Left forelimb (tissue), 1 donor: ENCODE results near the gene SCN2A.

ENCODE experiments used
- DNase-seq: peaks from one replicate; pipeline ENCODE4 v3.0.0-alpha.2; 2018; ENCODE audit warnings: low spot score

Gene SCN2A

GRCh38 chr2:165239230-165239629 lies at the start of gene SCN2A:
TSS of gene SCN2A (plus strand) at chr2:165239414. CDS start at chr2:165295824, 56,410 bp downstream.
- no peak for DNase-seq

GRCh38 chr2:165191096-165191728 lies 48.0 kb upstream of the SCN2A start:
- DNase-seq: no peak

- no peak for DNase-seq
These were observed 46.5 kb upstream of the SCN2A start for GRCh38 chr2:165192729-165193128.

- no peak for DNase-seq
These were observed 45.9 kb upstream of the SCN2A start for GRCh38 chr2:165193178-165193777.

GRCh38 chr2:165196411-165196810 lies 42.8 kb upstream of the SCN2A start:
- no peak for DNase-seq

GRCh38 chr2:165197346-165197745 lies 41.9 kb upstream of the SCN2A start:
- DNase-seq: no peak

GRCh38 chr2:165198181-165198580 lies 41.0 kb upstream of the SCN2A start:
- DNase-seq: no peak

- no peak for DNase-seq
These were observed 37.0 kb upstream of the SCN2A start for GRCh38 chr2:165202239-165202638.

GRCh38 chr2:165203689-165204559 lies 35.3 kb upstream of the SCN2A start, which contains the start of gene SCN3A:
TSS of gene SCN3A (minus strand) at chr2:165204050. CDS start at chr2:165176394, 27,656 bp downstream.
- no peak for DNase-seq

- no peak for DNase-seq
These were observed 33.3 kb upstream of the SCN2A start for GRCh38 chr2:165205865-165206264.

GRCh38 chr2:165208094-165208493 lies 31.1 kb upstream of the SCN2A start:
- no peak for DNase-seq

- no peak for DNase-seq
These were observed 25.1 kb upstream of the SCN2A start for GRCh38 chr2:165214093-165214492.

- no peak for DNase-seq
These were observed 19.7 kb upstream of the SCN2A start for GRCh38 chr2:165219481-165219880.

- no peak for DNase-seq
These were observed 14.3 kb upstream of the SCN2A start for GRCh38 chr2:165224941-165225340.

- no peak for DNase-seq
These were observed 11.6 kb upstream of the SCN2A start for GRCh38 chr2:165227571-165227970.

- no peak for DNase-seq
These were observed 2.2 kb upstream of the SCN2A start for GRCh38 chr2:165237056-165237455.

- DNase-seq: no peak
These were observed 919 bp upstream of the SCN2A start for GRCh38 chr2:165238295-165238694.

- DNase-seq: no peak
These were observed 772 bp downstream of the SCN2A start for GRCh38 chr2:165239856-165240515.

- DNase-seq: no peak
These were observed 1.7 kb downstream of the SCN2A start for GRCh38 chr2:165240916-165241315.

- DNase-seq: no peak
These were observed 6.0 kb downstream of the SCN2A start for GRCh38 chr2:165245081-165245793.

GRCh38 chr2:165248238-165248637 lies 9.0 kb downstream of the SCN2A start:
- DNase-seq: no peak

GRCh38 chr2:165251366-165251765 lies 12.2 kb downstream of the SCN2A start:
- no peak for DNase-seq
